Ammon's horn (tissue), 1 donor: ENCODE results near the gene FOSL2.

Experiments used
- DNase-seq: peaks from one replicate; pipeline ENCODE4 v3.0.0-alpha.2; 2016; ENCODE audit warnings: low spot score

FOSL2 gene

DNA sequence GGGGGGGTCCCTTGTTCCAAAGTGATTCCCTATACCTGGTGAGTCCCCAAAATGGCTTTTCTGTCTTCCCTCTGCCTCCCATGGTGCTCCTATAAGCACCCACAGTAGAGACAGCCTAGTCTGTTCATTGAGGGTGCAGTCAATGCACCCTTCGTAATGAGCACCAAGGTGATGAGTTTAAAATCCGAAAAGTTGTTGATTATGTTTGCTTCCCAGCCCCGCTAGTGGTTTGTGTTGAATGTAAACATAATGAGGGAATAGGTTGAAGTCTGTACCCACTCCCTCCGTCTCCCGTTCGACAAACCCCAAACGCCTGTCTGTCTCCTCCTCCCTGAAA lies 2.3 kb downstream of the FOSL2 start:
- DNase-seq = no peak

DNA sequence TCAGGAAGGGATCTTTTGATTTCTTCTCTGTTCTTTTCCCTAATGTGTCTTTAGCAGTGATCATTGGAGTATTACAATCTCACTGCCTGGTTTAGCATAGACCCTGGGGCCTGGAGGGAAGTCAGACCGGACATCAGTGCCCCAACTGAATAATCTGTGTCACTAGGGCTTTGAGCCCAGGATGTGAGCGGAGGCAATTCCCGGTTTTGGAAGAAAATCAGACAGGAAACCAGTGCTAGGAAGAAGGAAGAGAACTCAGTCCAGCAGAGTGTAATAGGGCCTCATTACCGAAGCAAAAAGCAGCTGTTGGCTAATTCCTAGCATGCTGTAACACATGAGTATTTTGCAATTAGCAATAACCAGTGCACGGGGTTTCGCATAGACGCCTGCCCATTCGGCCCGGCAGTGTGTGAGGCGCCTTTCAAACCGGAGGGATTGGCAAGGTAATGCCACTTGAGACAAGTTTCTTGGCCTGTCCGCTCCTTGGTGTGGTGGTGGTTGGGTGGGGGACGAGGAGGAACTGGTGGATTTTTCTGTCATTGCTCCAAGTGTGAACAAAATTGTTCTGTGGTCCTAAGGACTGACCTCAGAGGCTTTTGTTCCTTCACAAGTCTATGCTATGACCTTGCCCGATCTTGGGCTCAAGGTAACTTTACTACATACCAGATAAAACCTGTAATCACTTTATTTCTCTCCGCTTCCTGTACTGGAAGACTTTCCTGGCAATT lies 2.8 kb downstream of the FOSL2 start:
- DNase-seq = no peak

GRCh38 chr2:28397043-28397381 lies 4.4 kb downstream of the FOSL2 start:
- no peak for DNase-seq

DNA sequence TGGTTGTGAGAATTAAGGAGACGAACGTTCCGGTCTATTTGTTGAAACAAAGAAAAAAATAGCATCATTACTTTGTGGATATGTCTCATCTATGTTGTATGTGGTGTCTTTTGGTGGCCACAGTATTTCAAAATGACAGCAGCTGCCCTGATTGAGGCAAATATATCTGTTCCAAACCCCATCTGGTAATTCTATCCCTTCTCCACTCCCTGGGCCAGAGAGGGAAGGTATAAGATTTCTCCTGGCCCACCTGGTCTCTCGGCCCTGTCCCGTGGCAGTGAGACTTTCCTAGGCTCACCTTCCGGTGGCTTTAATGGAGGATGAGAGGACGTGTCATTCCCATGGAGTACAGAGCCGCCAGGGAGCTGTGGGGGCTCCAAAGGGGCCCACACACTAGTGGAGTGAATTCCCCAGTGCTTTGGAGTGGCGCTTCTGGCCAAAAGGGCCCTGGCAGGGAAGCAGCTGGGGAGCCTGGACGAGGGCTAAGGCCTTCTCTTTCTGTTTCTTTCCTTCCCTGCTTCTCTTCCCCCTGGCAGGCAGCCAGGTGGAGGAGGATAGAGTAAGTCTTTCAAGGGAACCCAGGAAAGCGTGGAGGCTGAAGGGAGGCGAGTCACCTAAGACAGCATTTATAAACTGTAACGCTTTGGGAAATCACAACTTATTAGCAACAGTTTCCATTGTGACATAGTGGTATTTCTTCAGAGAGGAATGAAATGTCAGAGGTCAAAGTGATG lies 5.6 kb downstream of the FOSL2 start:
- DNase-seq = no peak

- DNase-seq = no peak
Observed at GRCh38 chr2:28399289-28399688, 6.6 kb downstream of the FOSL2 start.

DNA sequence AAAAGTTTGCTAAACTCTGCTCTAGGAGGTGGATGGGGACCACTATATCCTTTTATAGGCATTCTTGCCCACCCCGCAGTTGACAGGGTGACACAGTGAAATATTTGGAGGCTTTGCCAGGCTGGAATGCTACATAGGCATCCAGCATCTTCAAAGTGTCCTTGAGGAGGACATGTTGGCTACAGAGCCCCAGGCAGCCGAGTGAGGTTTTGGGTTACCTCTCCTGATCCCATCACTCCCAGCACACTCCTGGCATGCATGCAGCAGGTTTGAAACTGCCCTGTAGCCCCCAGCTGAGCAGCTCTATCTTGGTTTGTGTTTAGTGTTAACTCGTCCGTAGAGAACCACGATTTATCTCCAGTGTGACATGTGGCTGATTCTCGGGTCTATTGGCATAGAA lies 7.3 kb downstream of the FOSL2 start:
- DNase-seq = no peak

- no peak for DNase-seq
Observed at GRCh38 chr2:28400419-28400818, 7.8 kb downstream of the FOSL2 start.

DNA sequence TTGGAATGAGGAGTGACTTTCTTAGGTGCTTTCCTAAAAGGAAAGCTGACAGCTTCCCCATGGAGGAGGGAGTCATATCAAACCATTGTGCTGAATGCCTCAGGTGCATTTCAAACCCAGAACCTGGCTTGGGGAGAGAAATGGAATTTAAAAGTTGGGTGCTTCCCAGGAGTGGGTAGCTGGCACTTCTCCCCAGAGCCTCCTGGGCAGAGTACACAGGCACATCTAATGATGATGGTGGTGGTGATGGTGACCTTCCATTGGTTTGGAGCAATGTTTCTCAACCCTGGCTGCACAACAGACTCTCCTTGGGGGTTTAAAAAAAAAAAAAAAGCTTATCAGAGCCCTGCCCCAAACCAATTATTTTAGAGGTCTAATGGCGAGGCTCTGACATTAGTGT lies 8.3 kb downstream of the FOSL2 start:
- no peak for DNase-seq

- no peak for DNase-seq
Observed at GRCh38 chr2:28401411-28401810, 8.8 kb downstream of the FOSL2 start.

- no peak for DNase-seq
Observed at GRCh38 chr2:28401948-28402550, 9.4 kb downstream of the FOSL2 start.

GRCh38 chr2:28403370-28403956 lies 10.8 kb downstream of the FOSL2 start:
- no peak for DNase-seq

- DNase-seq = no peak
Observed at GRCh38 chr2:28404086-28404485, 11.4 kb downstream of the FOSL2 start.

DNA sequence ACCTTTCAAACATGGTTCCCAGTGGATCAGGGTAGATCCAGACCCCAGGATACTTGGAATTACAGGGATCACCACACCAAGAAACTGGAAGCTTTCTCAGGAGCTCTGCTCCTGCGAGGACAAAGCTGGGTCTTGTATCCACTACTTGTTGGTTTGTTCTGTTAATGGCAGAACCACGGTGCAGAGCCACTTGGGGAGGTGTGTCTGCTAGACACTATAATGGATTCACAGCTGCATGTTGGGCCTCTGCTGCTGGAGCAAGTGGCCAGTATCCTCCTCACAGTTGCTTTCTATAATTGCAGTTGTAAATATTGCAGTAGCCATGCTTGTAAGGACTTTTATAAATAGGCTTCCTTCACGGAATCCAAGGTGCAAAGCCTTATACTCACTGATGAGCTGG lies 12.9 kb downstream of the FOSL2 start:
- no peak for DNase-seq

DNA sequence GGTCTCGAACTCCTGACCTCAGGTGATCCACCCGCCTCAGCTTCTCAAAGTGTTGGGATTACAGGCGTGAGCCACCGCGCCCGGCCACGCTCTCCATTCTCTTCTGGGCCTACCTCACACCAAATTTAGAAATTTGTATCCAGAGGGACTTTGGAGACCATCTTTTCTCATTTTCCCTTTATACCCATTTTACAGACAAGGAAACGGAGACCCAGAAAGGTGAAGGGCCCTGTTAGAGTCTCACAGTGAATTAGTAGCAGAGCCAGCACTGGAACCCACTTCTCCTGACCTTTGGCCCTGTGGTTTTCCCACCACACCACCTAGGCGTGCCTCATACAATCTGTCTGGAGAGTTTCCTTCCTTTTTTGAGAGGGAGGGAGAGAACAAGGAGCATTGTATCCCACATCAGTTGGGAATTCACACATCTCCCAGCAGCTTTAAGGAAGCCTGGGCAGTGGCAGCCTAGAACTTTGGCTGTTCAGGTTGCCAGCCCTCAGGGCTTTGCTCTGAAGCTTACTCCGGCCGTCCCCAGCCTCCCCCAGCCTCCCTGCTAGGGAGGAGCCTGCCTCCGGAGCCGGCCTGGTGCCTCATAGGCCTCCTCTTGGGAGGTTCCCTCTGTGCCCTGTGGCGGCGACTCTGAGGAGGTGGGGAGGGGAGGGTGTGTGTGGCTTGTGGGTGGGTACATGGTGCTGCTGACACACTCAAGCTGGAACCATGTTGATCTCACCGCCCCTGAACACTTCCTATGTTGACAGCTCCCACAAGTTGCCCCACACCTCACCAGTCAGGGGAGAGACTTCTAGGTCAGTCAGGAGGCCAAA lies 13.8 kb downstream of the FOSL2 start:
- DNase-seq = no peak

DNA sequence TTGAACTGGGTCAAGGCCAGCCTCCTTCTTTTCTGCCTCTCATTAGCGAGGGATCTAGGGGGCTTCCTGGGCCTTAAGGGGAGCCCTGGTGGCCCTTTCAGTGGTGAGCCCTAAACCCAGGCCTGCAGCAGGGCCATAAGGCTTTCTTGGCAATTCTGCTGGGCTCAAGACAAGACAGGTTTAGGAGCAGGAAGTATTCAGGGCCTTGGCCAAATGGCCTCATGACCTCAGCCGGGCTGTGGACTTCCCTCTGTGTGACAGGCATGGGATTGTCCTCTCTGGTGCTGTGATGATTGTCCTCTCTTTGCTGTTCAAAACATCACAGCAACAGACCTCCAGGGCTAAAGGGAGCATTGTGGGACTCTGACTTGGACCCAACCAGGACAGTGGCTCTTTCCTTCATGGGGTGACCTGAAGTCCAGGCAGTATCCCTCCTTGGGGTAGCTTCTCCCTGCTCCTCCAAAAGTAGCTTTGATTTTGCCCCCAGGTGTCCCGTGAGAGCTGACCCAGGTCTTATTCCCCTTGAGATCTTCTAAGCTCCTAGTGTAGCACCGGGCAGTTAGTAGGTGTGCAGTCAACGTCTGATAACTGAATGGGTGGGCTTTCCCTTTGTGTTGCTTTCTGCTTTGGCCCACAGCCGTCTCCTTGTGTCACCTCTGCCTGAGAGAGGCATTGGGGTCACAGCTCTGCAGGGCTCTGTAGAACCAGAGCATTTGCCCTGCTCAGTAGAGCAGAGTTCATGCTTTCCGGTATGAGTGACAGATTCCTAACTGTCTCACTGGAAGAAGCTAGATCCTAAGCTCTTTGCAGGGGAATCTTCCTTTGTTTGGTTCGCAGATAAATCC lies 14.7 kb downstream of the FOSL2 start:
- no peak for DNase-seq

- no peak for DNase-seq
Observed at GRCh38 chr2:28407976-28408690, 15.5 kb downstream of the FOSL2 start.

DNA sequence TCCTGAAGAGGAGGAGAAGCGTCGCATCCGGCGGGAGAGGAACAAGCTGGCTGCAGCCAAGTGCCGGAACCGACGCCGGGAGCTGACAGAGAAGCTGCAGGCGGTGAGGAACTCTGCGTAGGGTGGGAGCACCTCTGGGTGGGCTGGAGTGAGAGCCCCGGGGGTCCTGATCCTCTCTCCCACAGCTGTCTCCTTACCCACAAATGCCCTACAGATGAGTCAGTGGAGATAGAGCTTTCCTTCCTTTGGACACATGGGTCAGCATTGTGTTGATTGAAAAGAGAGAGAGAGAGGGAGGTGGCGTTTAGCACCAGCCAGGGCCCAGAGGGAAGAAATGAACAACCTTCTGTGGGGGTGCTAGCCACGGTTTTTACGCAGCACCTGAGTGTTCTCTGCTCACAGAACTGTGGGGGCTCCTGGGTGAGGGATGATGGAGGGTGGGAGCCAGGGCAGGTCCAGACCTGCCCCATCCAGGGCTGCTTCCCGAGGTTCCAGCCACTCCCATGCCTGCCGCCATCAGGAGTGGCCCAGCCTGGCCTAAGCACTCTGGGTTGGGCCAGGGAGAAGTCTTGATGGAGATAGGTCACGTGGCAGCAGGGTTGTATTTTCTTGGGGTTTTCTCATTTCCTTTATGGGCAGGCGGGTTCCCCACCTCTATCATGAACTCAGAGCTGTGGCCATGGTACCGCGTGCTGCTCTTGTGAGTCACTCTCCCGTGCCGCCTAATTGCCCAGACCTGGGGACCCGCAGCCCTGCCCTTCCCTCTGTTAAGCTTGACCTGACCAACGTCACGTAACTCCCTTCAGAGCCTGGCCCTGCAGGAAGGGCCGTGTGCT lies 16.3 kb downstream of the FOSL2 start:
- DNase-seq = no peak

DNA sequence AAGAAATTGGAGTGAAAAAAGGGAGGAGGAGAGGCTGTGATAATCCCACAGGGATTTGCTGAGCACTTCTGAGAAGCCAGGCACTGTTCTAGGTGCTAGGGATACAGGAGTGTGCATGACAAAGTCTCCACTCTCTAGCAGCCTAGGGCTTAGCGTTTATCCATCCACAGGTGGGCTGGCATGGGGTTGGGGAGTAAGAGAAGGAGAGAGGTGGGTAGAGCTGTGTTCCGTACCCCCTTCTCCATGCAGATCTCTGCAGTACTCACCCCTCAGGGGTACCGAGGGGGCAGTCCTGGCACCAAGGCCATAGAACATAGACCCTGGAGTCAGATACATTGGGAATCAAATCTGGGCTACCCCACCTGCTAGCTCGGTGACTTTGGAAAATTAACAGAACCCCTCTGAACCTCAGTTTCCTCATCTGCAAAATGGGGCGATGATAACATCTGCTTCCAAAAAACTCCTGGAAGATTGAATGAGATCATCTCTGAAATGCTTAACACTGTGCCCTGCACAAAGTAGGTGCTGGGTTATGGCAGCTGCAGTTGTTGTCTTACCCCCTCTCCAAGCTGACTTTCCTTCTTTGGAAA lies 18.6 kb downstream of the FOSL2 start:
- no peak for DNase-seq

GRCh38 chr2:28411956-28412609 lies 19.4 kb downstream of the FOSL2 start:
- DNase-seq = no peak
